GM12878 (cell line): ENCODE data around the gene MPZL1. TPM values are rescaled to one million over a fixed set of nuclear protein-coding genes. Genes with fewer than 3 reads are reported as not detected.

Source experiments
- ATAC-seq: fragments of 200-7000 bp; cut with Tn5 transposase; 3 replicates; pipeline ENCODE4 v1.9.1; 2020; ENCODE audit warnings: mild to moderate bottlenecking, moderate library complexity
- BruUV-seq: library from RNA; stranded (reverse); fragments of 400-500 nt; replicated peaks from 2 replicates; lab custom pipeline; 2021; lab: Mats Ljungman, UMichigan
- CTCF ChIA-PET: fragments of 300-600 bp; sonication (Branson Sonifier 250); formaldehyde crosslinking; extraction: SDS; loops from one replicate; lab custom pipeline; 2021; ENCODE audit warnings: inconsistent platforms; lab: Yijun Ruan, JAX
- POLR2A ChIA-PET: fragments of 350-600 bp; formaldehyde crosslinking; extraction: SDS; loops from one replicate; lab custom pipeline; 2021; ENCODE audit warnings: inconsistent platforms; lab: Charles Lee
- RAD21 ChIA-PET: fragments of 300-600 bp; sonication (Branson Sonifier 250); formaldehyde crosslinking; loops from one replicate; lab custom pipeline; 2023; ENCODE audit warnings: antibody characterized with exemption; ENCODE audit not compliant: unreplicated experiment; lab: Charles Lee
- SMC1A ChIA-PET: fragments of 300-600 bp; sonication (Branson Sonifier 250); formaldehyde crosslinking; loops from one replicate; lab custom pipeline; 2023; ENCODE audit not compliant: unreplicated experiment, uncharacterized antibody; lab: Charles Lee
- DNase-seq: peaks from one replicate; pipeline ENCODE4 v3.0.0-alpha.2; 2011; ENCODE audit warnings: low read depth, low spot score
- FAIRE-seq: peaks from 3 replicates; lab custom pipeline; 2011; peaks lifted over from hg19 to GRCh38; lab: Jason Lieb, UNC
- H2AFZ ChIP-seq: 2 replicates; pipeline ENCODE4 v1.6.0; 2011; ENCODE audit warnings: low read depth, low read length, control low read depth; ENCODE audit not compliant: control insufficient read depth
- H3K27ac ChIP-seq: 2 replicates; pipeline ENCODE4 v1.5.1; 2011; ENCODE audit warnings: control low read depth; ENCODE audit not compliant: control insufficient read depth, insufficient read depth
- H3K27me3 ChIP-seq, 2 experiments: replicated peaks in 1 of 2; 2 replicates each; pipeline versions ENCODE4 v1.6.0 to v1.6.1; 2011; ENCODE audit warnings: low read length in 1 of 2; ENCODE audit not compliant: control insufficient read depth in 2 of 2, insufficient read depth in 2 of 2
- H3K36me3 ChIP-seq, 2 experiments: 2 replicates each; pipeline ENCODE4 v1.5.1; 2011; ENCODE audit warnings: low read length in 1 of 2; ENCODE audit not compliant: control insufficient read depth in 2 of 2, insufficient read depth in 2 of 2
- H3K4me1 ChIP-seq: 2 replicates; pipeline ENCODE4 v1.6.1; 2011; ENCODE audit warnings: mild to moderate bottlenecking, low read length, moderate library complexity, mixed read lengths; ENCODE audit not compliant: control insufficient read depth, insufficient read depth
- H3K4me2 ChIP-seq: 2 replicates; pipeline ENCODE4 v1.6.0; 2011; ENCODE audit warnings: control low read depth; ENCODE audit not compliant: control insufficient read depth, insufficient read depth
- H3K4me3 ChIP-seq: fragments of 200-600 bp; sonication (generic); 2 replicates; pipeline ENCODE4 v1.5.1; 2016
- H3K79me2 ChIP-seq: 2 replicates; pipeline ENCODE4 v1.6.0; 2011; ENCODE audit warnings: low read length; ENCODE audit not compliant: control insufficient read depth, insufficient read depth
- H3K9ac ChIP-seq: 2 replicates; pipeline ENCODE4 v1.8.0; 2011; ENCODE audit warnings: low read length, control low read depth, mixed read lengths; ENCODE audit not compliant: control insufficient read depth, insufficient read depth
- H3K9me3 ChIP-seq: replicated peaks from 3 replicates; pipeline ENCODE4 v1.5.1; 2011; ENCODE audit warnings: mild to moderate bottlenecking, low read length; ENCODE audit not compliant: control insufficient read depth, insufficient read depth
- H4K20me1 ChIP-seq: 2 replicates; pipeline ENCODE4 v1.6.0; 2011; ENCODE audit not compliant: control insufficient read depth, insufficient read depth
- ATF3 ChIP-seq: IDR thresholded peaks from 2 replicates; pipeline ENCODE4 v1.6.1; 2011; ENCODE audit warnings: low read depth, mild to moderate bottlenecking, low read length, moderate library complexity, borderline replicate concordance; ENCODE audit errors: extremely low read depth
- CREM ChIP-seq: IDR thresholded peaks from 2 replicates; pipeline ENCODE4 v1.6.1; 2014; ENCODE audit warnings: antibody characterized with exemption, low read depth
- ESRRA ChIP-seq: IDR thresholded peaks from 2 replicates; pipeline ENCODE4 v1.6.1; 2012; ENCODE audit warnings: mild to moderate bottlenecking, low read length, improper control_type of control experiment
- ETV6 ChIP-seq, 2 experiments: fragments of 450-650 bp in 1 of 2; IDR thresholded peaks in 1 of 2; conservative IDR thresholded peaks in 1 of 2; 2 replicates each; pipeline ENCODE4 v1.6.1; 2014; ENCODE audit warnings: antibody characterized with exemption in 1 of 2, borderline replicate concordance in 1 of 2, low read depth in 1 of 2, mild to moderate bottlenecking in 1 of 2, moderate library complexity in 1 of 2
- PRDM15 ChIP-seq: fragments of 450-650 bp; formaldehyde crosslinking; IDR thresholded peaks from 2 replicates; pipeline ENCODE4 v1.4.0; 2020; ENCODE audit warnings: mild to moderate bottlenecking, moderate library complexity
- SP1 ChIP-seq: IDR thresholded peaks from one replicate; pipeline ENCODE4 v1.6.1; 2011; ENCODE audit warnings: low read depth, low read length
- SUPT20H ChIP-seq: IDR thresholded peaks from 2 replicates; pipeline ENCODE4 v1.6.1; 2011; ENCODE audit warnings: low read depth, mild to moderate bottlenecking, low read length, moderate library complexity, borderline replicate concordance; ENCODE audit not compliant: control insufficient read depth
- YY1 ChIP-seq: IDR thresholded peaks from 2 replicates; pipeline ENCODE4 v1.6.1; 2011; ENCODE audit warnings: low read depth, mild to moderate bottlenecking, low read length
- ZNF622 ChIP-seq: fragments of 450-650 bp; IDR thresholded peaks from 2 replicates; pipeline ENCODE4 v1.6.1; 2017; ENCODE audit warnings: mild to moderate bottlenecking, inconsistent platforms
- WGBS: methylation state at CpG from one replicate; pipeline ENCODE4 v1.1.6; 2016; ENCODE audit warnings: low lambda C conversion rate; ENCODE audit not compliant: insufficient replicate concordance, insufficient coverage; ENCODE audit errors: missing lambda C conversion rate; 5-methylcytosine and 5-hydroxymethylcytosine counted together
- in situ Hi-C: fragments of 300-500 bp; cut with MboI; formaldehyde crosslinking; loops from 9 replicates; pipeline ENCODE4 v1.14.3; 2018; ENCODE audit warnings: mixed read lengths
- intact Hi-C: fragments of 100-400 bp; cut with micrococcal nuclease; formaldehyde crosslinking; loops from one replicate; pipeline ENCODE4 v1.14.2; 2022; ENCODE audit not compliant: unreplicated experiment
- polyA plus RNA-seq, 11 experiments: library from polyadenylated mRNA; depleted of rRNA in 4 of 11; unstranded in 6 of 11; stranded (reverse) in 5 of 11; fragments of >200 nt; fragmentation: Nextera tagmentation in 4 of 11; fragmentation: Illumina TruSeq in 1 of 11; extraction: Ambion mirVana in 4 of 11; extraction: Trizol in 1 of 11; gene quantifications; 1 replicate in 1 of 11; 2 replicates in 10 of 11; pipeline versions ENCODE4 v1.2.1 to v1.2.3, GENCODE V29; 2011 to 2016; ENCODE audit warnings: inconsistent platforms in 2 of 11, missing spikeins in 2 of 11, low read depth in 1 of 11
- total RNA-seq, 4 experiments: library from RNA; depleted of rRNA in 3 of 4; stranded (reverse); fragments of >200 nt in 3 of 4; fragmentation: Illumina TruSeq in 1 of 4; extraction: Trizol in 1 of 4; gene quantifications; 2 replicates each; pipeline versions ENCODE4 v1.2.1 to v1.2.3, GENCODE V29; 2013 to 2021

MPZL1 gene
- total and polyA plus RNA-seq, 10 of the 15 experiments (the other 5 are each of a cell fraction or from before 2014, with no cell fraction given), result 9.8 to 60.9 (median 45.9) TPM

GRCh38 chr1:167825419-167826079 is 103.8 kb downstream of the MPZL1 start:
- no TSS peak for BruUV-seq
- Histone ChIP-seq H3K36me3 (no peaks in the 10 kb centered on the region), H3K27ac (no peak overlapping the region), H3K9ac (no peak overlapping the region), H3K4me3 (no peak overlapping the region), H3K4me2 (no peak overlapping the region), H2AFZ (no peak overlapping the region), H3K27me3 (no peaks in the 10 kb centered on the region), H3K9me3 (no peaks in the 10 kb centered on the region), H4K20me1 (no peaks in the 10 kb centered on the region), H3K79me2 (no peaks in the 10 kb centered on the region)
- POLR2A ChIA-PET, result no interaction called here
- RAD21 ChIA-PET, result no interaction called here
- no peak for ATAC-seq
- intact Hi-C loops, result loop anchor here (2.0 kb wide), 1 partner anchor 61 kb away; no protein-coding TSS in a partner anchor
- FAIRE-seq, result no peak
- no peak for DNase-seq
- TF ChIP-seq YY1 (no peak), ZNF622 (no peak), ESRRA (no peak), ETV6 (conservative IDR thresholded peaks at IDR 0.05 in 1 of 2, IDR thresholded peaks at IDR 0.05 in 1 of 2; ENCODE audit: borderline replicate concordance in 1 of 2, low read depth in 1 of 2) (no peak), PRDM15 (CRISPR knock-in tag) (no peak), SP1 (no peak), CREM (no peak), SUPT20H (no peak), ATF3 (no peak)
- TF ChIP-seq, all 136 proteins: peak for 0
- H3K4me1 ChIP-seq, result no peaks in the 10 kb centered on the region
- SMC1A ChIA-PET, result interaction anchor here (1.1 kb wide), 1 partner anchor 18 kb away, joined by 3 read pairs; no protein-coding TSS in a partner anchor
- in situ Hi-C loops, result no loop called here
- WGBS, result 15% methylated on average over 4 of the region's 4 CpGs
- CTCF ChIA-PET, result no interaction called here
